Mesendoderm (in vitro differentiated cells): ENCODE measurements around the gene PLEKHG3.

Source experiments
- DNase-seq: peaks from one replicate; pipeline ENCODE4 v3.0.0; 2013
- H2AK5ac ChIP-seq: 2 replicates; pipeline ENCODE4 v1.6.1; 2013; ENCODE audit warnings: low read length, inconsistent platforms
- H2BK120ac ChIP-seq: 2 replicates; pipeline ENCODE4 v1.6.1; 2013; ENCODE audit warnings: low read depth, mild to moderate bottlenecking, low read length, moderate library complexity, mixed read lengths
- H2BK15ac ChIP-seq: replicated peaks from 2 replicates; pipeline ENCODE4 v1.6.1; 2013; ENCODE audit warnings: low read depth, mild to moderate bottlenecking, moderate library complexity
- H2BK5ac ChIP-seq: 2 replicates; pipeline ENCODE4 v1.6.1; 2013; ENCODE audit warnings: low read length, inconsistent platforms
- H3K18ac ChIP-seq: 2 replicates; pipeline ENCODE4 v1.6.1; 2013; ENCODE audit warnings: mild to moderate bottlenecking, low read length, mixed read lengths
- H3K23ac ChIP-seq: one replicate; pipeline ENCODE4 v1.6.1; 2013; ENCODE audit warnings: low read length
- H3K27ac ChIP-seq: 2 replicates; pipeline ENCODE4 v1.5.1; 2013; ENCODE audit warnings: low read depth, mild to moderate bottlenecking, inconsistent platforms, low read length, moderate library complexity
- H3K27me3 ChIP-seq: 2 replicates; pipeline ENCODE4 v1.6.1; 2013; ENCODE audit warnings: low read length, control low read depth, mild to moderate bottlenecking, inconsistent platforms; ENCODE audit not compliant: insufficient read depth, poor library complexity
- H3K36me3 ChIP-seq: 2 replicates; pipeline ENCODE4 v1.6.1; 2013; ENCODE audit warnings: low read length, inconsistent platforms; ENCODE audit not compliant: control insufficient read depth, insufficient read depth
- H3K4ac ChIP-seq: one replicate; pipeline ENCODE4 v1.6.1; 2013; ENCODE audit warnings: low read depth, mild to moderate bottlenecking, low read length, moderate library complexity
- H3K4me1 ChIP-seq: 2 replicates; pipeline ENCODE4 v1.6.1; 2013; ENCODE audit warnings: low read depth, low read length, inconsistent platforms; ENCODE audit not compliant: control insufficient read depth
- H3K4me2 ChIP-seq: 2 replicates; pipeline ENCODE4 v1.6.1; 2013; ENCODE audit warnings: low read length
- H3K4me3 ChIP-seq: 2 replicates; pipeline ENCODE4 v1.5.1; 2013; ENCODE audit warnings: mild to moderate bottlenecking, low read length
- H3K56ac ChIP-seq: one replicate; pipeline ENCODE4 v1.6.1; 2013; ENCODE audit warnings: low read length
- H3K79me1 ChIP-seq: 2 replicates; pipeline ENCODE4 v1.6.1; 2013; ENCODE audit warnings: low read length, inconsistent platforms
- H3K79me2 ChIP-seq: 2 replicates; pipeline ENCODE4 v1.6.1; 2013; ENCODE audit warnings: mild to moderate bottlenecking, low read length; ENCODE audit not compliant: control insufficient read depth, insufficient read depth
- H3K9ac ChIP-seq: 2 replicates; pipeline ENCODE4 v1.6.1; 2013; ENCODE audit warnings: low read length, inconsistent platforms
- H4K5ac ChIP-seq: one replicate; pipeline ENCODE4 v1.6.1; 2013; ENCODE audit warnings: low read length
- H4K8ac ChIP-seq: one replicate; pipeline ENCODE4 v1.6.1; 2013; ENCODE audit warnings: low read depth, mild to moderate bottlenecking, control low read depth, low read length, moderate library complexity
- WGBS: extraction: QIAGEN DNeasy Blood & Tissue Kit; methylation state at CpG from one replicate; pipeline ENCODE4 v1.1.7; 2013; ENCODE audit warnings: low lambda C conversion rate, missing lambda C conversion rate; ENCODE audit not compliant: insufficient coverage; ENCODE audit errors: extremely low coverage; 5-methylcytosine and 5-hydroxymethylcytosine counted together

Gene PLEKHG3

DNA sequence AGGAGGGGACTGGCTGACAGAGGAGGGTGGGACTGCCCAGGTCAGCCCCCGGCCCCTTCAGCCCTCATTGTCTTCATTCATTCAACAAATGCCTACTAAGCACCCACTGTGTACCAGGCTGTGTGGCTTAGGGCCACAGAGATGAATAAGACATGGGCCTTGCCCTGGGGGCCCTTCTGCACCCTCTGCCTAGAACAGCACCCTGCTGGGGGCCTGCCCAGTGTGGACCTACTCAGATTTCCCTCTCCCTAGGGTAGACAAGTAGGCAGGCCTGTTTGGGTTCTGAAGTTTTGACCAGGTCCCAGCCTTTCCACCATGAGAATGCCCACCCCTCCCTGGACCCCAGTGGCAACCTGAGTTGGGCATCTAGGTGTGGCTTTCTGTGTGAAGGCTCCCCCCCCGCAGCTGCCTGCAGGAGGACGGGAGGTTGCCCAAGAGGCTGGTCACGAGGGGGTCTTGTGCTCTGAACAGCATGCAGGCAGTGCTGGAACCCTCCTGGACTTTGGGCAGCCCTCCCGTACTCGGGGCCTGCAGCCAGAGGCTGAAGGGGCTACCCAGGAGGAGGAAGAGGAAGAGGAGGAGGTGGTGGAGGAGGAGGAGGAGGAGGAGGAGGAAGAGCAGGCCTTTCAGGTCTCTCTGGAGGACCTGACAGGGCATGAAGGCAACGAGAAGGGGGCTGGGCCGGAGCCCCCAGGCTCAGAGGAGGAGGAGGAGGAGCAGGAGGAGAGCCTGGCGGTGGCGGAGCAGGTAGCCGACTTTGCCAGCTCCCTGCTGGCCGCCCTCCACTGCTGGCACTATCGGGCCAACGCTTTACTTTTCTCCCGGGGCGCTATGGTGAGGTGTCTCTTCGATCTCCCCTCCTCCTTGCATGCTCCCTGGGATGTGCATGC is 33.4 kb downstream of the PLEKHG3 start:
- H2BK5ac ChIP-seq = no peak overlapping the region
- H3K4me2 ChIP-seq = no peak overlapping the region
- no peak overlapping the region for H2BK120ac ChIP-seq
- H2AK5ac ChIP-seq = no peak overlapping the region
- H3K4me1 ChIP-seq = no peaks in the 10 kb centered on the region
- no peak overlapping the region for H3K4me3 ChIP-seq
- no peaks in the 10 kb centered on the region for H3K79me1 ChIP-seq
- H4K8ac ChIP-seq = no peak overlapping the region
- no peak for DNase-seq
- H3K56ac ChIP-seq = no peak overlapping the region
- no peak overlapping the region for H4K5ac ChIP-seq
- no peaks in the 10 kb centered on the region for H3K79me2 ChIP-seq
- no peak overlapping the region for H3K18ac ChIP-seq
- H3K27ac ChIP-seq = no peak overlapping the region
- no peak overlapping the region for H3K23ac ChIP-seq
- no peak overlapping the region for H2BK15ac ChIP-seq
- H3K4ac ChIP-seq = no peak overlapping the region
- no peak overlapping the region for H3K9ac ChIP-seq
- no CpG with 5 or more reads among the region's 17 CpGs for WGBS
- H3K27me3 ChIP-seq = no peaks in the 10 kb centered on the region
- H3K36me3 ChIP-seq = peaks cover 17% of the 10 kb centered on the region

DNA sequence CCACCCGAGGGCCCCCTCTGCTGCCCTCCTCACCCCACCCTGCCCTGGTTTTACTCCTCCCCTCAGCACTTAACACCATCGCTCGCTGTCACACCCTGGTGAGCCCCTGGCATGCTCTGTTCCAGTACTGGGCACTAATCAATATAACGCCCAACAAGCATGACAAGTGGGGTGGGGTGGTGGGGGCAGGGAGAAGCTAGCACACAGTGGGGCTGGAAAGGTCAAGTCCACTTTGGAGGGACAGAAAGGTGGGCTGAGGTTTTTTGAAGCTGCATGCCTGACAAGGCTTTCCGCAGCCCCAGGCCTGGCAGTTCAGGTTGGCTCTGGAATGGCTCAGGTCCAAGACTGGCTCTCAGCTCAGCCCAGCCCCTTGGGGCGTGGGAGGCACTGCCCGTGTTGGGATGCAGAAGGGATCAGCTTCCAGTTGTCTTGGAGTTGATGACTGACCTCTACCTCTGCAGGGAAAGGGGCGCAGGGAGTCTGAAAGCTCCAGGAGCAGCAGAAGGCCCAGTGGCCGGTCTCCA is 34.1 kb downstream of the PLEKHG3 start:
- Histone ChIP-seq H2BK120ac (no peak overlapping the region), H3K9ac (no peak overlapping the region), H3K79me1 (no peaks in the 10 kb centered on the region), H3K79me2 (no peaks in the 10 kb centered on the region), H3K18ac (no peak overlapping the region), H3K56ac (no peak overlapping the region), H3K27ac (no peak overlapping the region), H3K4ac (no peak overlapping the region), H3K4me1 (no peaks in the 10 kb centered on the region), H4K8ac (no peak overlapping the region), H3K27me3 (no peaks in the 10 kb centered on the region), H3K36me3 (peaks cover 15% of the 10 kb centered on the region), H3K4me3 (no peak overlapping the region), H2AK5ac (no peak overlapping the region), H3K4me2 (no peak overlapping the region), H2BK15ac (no peak overlapping the region), H3K23ac (no peak overlapping the region), H4K5ac (no peak overlapping the region), H2BK5ac (no peak overlapping the region)
- no CpG with 5 or more reads among the region's 9 CpGs for WGBS
- no peak for DNase-seq

DNA sequence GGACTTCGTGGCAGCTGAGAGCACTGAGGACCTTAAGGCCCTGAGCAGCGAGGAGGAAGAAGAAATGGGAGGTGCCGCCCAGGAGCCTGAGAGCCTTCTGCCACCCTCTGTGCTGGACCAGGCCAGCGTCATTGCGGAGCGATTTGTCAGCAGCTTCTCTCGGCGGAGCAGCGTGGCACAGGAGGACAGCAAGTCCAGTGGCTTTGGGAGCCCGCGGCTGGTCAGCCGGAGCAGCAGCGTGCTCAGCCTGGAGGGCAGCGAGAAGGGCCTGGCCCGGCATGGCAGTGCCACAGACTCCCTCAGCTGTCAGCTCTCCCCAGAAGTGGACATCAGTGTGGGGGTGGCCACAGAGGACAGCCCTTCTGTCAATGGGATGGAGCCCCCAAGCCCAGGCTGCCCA is 37.0 kb downstream of the PLEKHG3 start:
- no CpG with 5 or more reads among the region's 15 CpGs for WGBS
- Histone ChIP-seq H3K27ac (no peak overlapping the region), H3K27me3 (no peaks in the 10 kb centered on the region), H2BK5ac (no peak overlapping the region), H3K79me2 (no peaks in the 10 kb centered on the region), H4K5ac (no peak overlapping the region), H3K4me1 (no peaks in the 10 kb centered on the region), H3K23ac (no peak overlapping the region), H3K56ac (no peak overlapping the region), H4K8ac (no peak overlapping the region), H2BK15ac (no peak overlapping the region), H3K4me2 (no peak overlapping the region), H3K36me3 (peaks cover 17% of the 10 kb centered on the region), H3K4ac (no peak overlapping the region), H3K4me3 (no peak overlapping the region), H3K79me1 (no peaks in the 10 kb centered on the region), H3K9ac (no peak overlapping the region), H2AK5ac (no peak overlapping the region), H3K18ac (no peak overlapping the region), H2BK120ac (no peak overlapping the region)
- DNase-seq = no peak

DNA sequence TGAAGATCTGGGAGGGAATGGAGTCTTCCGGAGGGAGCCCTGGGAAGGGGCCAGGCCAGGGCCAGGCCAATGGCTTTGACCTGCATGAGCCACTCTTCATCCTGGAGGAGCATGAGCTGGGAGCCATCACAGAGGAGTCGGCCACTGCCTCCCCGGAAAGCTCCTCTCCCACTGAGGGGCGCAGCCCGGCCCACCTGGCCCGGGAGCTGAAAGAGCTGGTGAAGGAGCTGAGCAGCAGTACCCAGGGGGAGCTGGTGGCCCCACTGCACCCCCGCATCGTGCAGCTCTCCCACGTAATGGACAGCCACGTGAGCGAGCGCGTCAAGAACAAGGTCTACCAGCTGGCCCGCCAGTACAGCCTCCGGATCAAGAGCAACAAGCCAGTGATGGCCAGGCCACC is 37.7 kb downstream of the PLEKHG3 start:
- no peak overlapping the region for H3K4me3 ChIP-seq
- H2AK5ac ChIP-seq = no peak overlapping the region
- no peak overlapping the region for H3K4me2 ChIP-seq
- no peak overlapping the region for H3K27ac ChIP-seq
- H3K56ac ChIP-seq = no peak overlapping the region
- no peaks in the 10 kb centered on the region for H3K4me1 ChIP-seq
- no peak overlapping the region for H3K9ac ChIP-seq
- H4K8ac ChIP-seq = no peak overlapping the region
- WGBS = no CpG with 5 or more reads among the region's 15 CpGs
- H3K23ac ChIP-seq = no peak overlapping the region
- no peak overlapping the region for H2BK120ac ChIP-seq
- no peaks in the 10 kb centered on the region for H3K79me2 ChIP-seq
- no peak overlapping the region for H3K18ac ChIP-seq
- no peaks in the 10 kb centered on the region for H3K79me1 ChIP-seq
- H3K4ac ChIP-seq = no peak overlapping the region
- H4K5ac ChIP-seq = no peak overlapping the region
- no peaks in the 10 kb centered on the region for H3K27me3 ChIP-seq
- H2BK15ac ChIP-seq = no peak overlapping the region
- peaks cover 17% of the 10 kb centered on the region for H3K36me3 ChIP-seq
- H2BK5ac ChIP-seq = no peak overlapping the region
- no peak for DNase-seq

DNA sequence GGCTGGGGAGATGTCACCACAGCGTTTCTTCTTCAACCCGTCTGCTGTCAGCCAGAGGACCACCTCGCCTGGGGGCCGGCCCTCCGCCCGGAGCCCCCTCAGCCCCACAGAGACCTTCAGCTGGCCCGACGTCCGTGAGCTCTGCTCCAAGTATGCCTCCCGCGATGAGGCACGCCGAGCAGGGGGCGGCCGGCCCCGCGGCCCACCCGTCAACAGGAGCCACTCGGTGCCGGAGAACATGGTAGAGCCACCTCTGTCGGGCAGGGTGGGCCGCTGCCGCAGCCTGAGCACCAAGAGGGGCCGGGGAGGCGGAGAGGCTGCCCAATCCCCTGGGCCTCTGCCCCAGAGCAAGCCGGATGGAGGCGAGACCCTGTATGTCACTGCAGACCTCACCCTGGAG is 38.8 kb downstream of the PLEKHG3 start:
- H2BK15ac ChIP-seq = no peak overlapping the region
- H4K5ac ChIP-seq = no peak overlapping the region
- H3K79me2 ChIP-seq = no peaks in the 10 kb centered on the region
- no peak overlapping the region for H3K9ac ChIP-seq
- H3K4me3 ChIP-seq = no peak overlapping the region
- H2BK120ac ChIP-seq = no peak overlapping the region
- H3K4me2 ChIP-seq = no peak overlapping the region
- no peak for DNase-seq
- no peaks in the 10 kb centered on the region for H3K27me3 ChIP-seq
- WGBS = no CpG with 5 or more reads among the region's 27 CpGs
- no peaks in the 10 kb centered on the region for H3K4me1 ChIP-seq
- H3K18ac ChIP-seq = no peak overlapping the region
- H3K79me1 ChIP-seq = no peaks in the 10 kb centered on the region
- no peak overlapping the region for H2BK5ac ChIP-seq
- no peak overlapping the region for H3K23ac ChIP-seq
- no peak overlapping the region for H3K4ac ChIP-seq
- no peak overlapping the region for H3K56ac ChIP-seq
- H4K8ac ChIP-seq = no peak overlapping the region
- H3K36me3 ChIP-seq = peaks cover 17% of the 10 kb centered on the region
- no peak overlapping the region for H3K27ac ChIP-seq
- no peak overlapping the region for H2AK5ac ChIP-seq
